ENCODE measurements around the gene ALX4.

ALX4 gene

DNA sequence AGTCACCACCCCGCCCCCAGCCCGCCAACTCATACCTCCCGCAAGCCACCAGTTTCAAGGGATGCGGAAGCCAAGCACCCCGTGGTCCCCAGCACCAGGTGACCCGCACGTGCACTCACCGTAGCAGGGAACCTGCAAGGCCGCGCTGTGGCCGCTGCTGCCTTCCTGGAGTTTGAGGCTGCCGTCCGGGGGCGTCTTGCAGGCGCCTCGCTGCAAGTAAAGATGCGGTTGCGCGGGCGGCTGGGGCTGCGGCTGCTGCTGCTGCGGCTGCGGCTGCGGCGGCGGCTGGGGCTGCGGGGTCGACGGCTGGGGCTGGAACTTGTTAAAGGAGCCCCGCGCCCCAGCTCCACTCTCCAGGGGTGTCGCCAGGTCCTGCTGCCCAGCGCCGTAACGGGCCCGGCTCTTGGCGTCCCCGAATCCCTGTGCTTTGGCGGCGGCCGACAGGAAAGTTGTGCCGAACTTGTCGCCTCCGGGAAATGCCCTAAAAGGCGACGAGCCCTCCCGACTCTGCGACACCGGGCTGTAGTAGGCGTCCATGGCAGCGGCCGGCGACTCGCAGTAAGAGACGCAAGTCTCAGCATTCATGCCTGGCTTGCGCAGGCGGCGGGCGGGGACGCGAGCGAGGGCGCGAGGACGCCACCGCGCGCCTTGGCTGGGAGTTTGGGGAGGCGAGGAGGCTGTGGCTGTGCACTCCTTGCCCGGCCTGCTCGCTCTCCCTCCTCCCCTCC is at the start of gene ALX4:
Gene ALX4 (minus strand): TSS at position 662 of the 728 bp plus-strand sequence. CDS start 77 bp downstream, at position 585.
- DNase-seq (ENCODE audit: low read depth in 2 of 3, low spot score in 1 of 3), result peak in 1 of 3 donors; percentile 26

DNA sequence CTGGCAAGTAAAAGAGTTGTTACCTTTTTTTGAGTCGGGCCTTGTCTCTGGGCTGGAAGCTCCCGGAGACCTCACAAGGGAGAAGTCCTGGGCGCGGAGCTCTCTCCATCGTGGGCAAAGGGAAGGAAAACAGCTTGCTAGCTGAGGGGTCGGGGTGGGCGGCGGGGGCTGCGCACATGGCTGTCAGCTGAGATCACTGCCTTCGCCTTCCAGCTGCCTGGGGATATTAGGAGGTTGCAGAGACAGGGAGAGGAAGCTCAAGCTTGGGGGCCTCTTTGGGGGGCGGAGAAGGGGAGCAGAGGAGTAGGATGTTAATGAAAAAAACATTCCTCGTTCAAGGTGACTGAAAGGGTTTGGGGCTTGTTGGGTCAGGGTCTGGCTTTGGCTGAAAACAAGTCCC is 49.2 kb upstream of the ALX4 start:
- DNase-seq (ENCODE audit: low read depth in 2 of 3, low spot score in 1 of 3), result no peak

DNA sequence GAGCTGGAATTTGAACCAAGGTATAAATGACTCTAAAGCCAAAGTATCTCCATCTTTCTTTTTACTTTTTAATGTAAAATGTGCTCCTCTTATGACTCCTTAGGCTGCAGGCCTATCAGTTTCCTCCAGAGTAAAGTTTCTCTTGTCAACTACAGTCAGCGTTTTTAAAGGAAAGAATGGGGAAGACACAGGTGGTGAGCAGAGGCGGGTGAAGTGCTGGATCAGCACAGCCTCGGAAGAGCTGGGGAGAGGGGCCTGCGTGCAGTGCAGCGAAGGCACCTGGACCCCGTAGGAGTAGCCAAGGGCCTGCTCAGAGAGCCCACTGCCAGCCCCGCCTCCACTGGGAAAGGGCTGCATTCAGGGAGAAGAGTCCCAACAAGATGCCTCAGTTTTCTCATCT is 48.8 kb upstream of the ALX4 start:
- DNase-seq (ENCODE audit: low read depth in 2 of 3, low spot score in 1 of 3), result no peak

DNA sequence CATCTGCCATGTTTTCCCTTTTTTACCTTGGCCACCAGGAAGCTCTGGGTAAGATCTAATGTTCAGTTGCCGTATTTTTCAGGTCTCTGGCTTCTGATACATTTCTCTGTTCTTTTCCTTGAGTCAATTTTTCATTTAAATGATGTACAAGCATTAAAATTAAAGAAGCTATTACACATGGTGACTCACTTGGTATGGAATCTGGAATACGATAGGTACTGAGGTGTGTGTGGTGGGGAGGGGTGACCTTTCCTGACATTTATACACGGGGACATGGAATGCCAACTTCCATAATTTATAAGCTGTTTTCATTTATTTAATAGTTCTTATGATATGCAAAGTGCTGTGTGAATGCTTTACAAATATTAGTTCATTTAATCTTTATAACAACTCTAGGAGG is 47.8 kb upstream of the ALX4 start:
- DNase-seq (ENCODE audit: low read depth in 2 of 3, low spot score in 1 of 3), result no peak

DNA sequence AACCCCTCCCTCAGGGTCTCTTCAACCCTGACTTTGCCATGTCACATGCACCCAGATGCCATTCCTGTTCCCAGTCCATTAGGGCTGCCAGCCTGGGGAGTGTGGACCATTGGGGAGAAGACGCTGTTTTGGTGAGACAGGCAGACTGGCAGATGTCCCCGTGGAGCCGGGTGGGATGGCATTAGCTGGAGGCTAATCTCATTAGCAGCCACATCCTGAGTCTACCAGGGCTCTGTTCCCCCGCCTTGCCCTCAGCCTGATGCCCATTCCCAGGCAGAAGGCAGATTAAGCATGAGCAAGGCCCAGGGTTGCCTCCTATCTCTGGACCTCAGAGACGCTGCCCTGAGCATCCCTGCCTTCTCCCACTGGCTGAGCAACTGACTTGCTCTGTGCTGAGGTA is 46.4 kb upstream of the ALX4 start:
- no peak for DNase-seq (ENCODE audit: low read depth in 2 of 3, low spot score in 1 of 3)

DNA sequence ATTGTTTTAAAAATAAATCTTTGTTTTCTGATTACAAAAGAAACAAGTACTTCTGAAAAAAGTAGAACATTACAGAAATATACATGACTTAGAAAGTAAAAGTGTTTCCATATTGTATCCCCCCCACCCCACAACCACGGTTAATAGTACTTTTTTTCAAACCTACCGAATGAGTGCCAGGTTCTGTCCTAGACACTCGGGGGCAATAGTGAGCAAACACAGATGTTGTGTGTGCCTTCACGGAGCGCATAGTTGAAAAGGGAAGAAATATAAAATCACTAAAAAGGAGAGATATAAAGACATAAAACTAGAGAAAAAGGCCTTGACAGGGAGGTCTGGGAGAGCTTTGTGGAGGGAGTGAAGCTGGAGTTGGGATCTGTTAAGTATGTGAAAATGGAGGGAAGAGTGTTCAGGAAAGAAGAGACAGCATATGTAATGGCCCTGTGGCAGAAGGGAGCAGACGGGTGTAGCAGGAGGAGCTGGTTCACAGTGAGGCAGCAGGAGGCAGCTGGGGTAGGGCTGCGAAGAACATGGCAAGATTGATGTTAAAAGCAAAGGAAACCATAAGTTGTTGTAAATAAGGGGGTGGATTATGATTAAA is 42.1 kb upstream of the ALX4 start:
- no peak for DNase-seq (ENCODE audit: low read depth in 2 of 3, low spot score in 1 of 3)

DNA sequence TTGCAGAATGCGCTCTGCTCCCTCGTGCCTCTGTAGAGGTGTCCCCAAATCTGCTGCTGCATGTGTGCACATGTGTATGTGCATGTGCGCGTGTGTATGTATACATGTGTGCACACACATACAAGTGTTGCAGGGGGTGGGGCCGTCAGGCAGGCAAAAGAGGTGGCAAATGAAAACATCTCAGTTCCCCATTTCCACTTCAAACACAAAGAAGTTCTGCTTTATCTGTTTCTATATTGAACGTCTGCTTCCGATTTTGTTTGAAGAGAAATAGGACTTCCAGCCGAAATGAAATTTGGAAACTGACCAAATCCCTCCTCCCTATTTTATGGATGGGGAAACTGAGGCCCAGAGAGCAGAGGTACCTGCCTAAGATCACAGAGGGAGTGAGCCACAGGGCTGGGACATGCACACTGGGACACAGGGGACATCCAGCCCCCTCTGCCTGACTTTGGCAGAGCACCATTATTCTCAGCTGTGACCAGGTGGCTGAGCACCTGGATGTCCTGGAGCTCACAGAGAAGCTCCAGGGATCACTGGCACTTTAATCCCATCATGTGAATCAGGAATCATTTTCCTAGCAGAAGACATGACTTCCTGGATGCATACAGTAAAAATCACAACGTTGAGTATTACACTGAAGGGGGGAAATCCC is 41.2 kb upstream of the ALX4 start:
- no peak for DNase-seq (ENCODE audit: low read depth in 2 of 3, low spot score in 1 of 3)

DNA sequence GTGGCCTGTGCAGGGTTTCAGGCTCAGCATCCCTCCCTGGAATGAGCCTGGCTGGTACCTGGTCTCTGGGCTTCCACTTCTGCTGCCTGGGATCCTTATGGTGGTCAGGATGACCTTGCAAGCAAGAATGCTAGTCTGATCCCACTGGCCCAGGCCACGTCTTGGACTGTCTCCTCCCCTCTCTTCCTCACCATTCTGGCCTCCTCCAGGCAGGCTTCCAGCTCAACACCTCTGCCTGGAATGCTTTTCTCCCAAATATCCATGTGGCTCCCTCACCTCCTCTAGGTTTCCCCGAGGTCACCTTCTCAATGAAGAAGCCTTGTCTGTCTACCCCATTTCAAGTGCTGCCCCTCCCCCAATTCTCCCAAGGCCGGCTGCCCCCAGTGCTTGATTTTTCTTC is 39.4 kb upstream of the ALX4 start:
- DNase-seq (ENCODE audit: low read depth in 2 of 3, low spot score in 1 of 3), result no peak

DNA sequence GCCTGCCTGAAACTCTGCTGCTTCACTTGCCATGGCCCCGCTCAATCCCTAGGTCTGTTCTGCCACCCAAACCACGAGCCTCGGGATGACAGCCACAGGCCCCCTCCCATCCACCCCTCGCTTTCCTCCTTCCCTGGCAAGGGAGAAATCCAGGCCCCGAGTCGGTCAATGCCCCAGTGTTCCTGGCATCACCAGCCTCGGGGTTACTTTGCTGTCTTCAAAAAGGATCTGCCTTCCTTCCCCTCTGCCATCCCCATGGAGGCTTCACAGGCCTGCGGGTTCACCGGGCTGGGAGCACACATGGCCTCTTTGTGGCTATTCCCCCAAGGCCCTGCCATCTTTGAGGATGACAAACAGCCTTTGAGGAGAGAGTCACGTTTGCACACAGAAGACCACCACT is 38.8 kb upstream of the ALX4 start:
- DNase-seq (ENCODE audit: low read depth in 2 of 3, low spot score in 1 of 3), result no peak

DNA sequence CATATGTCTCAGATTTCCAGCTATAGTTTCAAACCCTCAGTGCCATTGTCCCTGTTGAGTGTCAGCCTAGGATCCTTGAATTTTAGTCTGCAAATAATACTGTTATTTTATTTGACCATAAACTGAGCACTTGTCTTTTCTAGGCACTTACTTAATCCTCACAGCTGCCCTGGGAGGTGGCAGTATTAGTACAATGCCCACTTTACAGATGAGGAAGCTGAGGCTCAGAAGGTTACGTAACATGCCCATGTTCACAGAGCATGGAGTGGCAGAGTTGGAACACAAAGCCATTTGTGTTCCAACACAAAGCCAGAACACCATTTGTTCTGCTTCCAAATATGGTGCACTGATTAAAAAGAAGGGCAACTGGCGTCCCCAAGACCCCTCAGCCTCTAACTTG is 38.2 kb upstream of the ALX4 start:
- no peak for DNase-seq (ENCODE audit: low read depth in 2 of 3, low spot score in 1 of 3)

DNA sequence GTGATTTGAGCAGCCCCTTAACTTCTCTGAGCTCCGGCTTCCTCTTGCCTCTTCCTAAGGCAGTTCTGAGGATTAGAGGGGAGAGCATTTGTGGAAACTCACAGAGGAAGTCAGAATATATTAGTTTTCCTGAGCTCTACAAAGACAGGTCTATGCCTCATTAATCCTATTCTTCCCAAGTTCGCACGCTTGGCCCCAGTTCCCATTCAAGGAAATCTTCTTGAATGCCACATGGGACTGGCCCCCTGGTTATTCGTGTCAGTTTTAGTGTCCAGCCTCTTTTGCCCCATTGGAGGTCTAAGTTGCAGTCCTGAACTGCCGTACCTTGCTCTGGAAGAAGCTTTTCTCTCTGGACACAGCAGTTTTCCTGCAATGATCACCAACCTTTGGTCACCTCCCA is 37.6 kb upstream of the ALX4 start:
- no peak for DNase-seq (ENCODE audit: low read depth in 2 of 3, low spot score in 1 of 3)

DNA sequence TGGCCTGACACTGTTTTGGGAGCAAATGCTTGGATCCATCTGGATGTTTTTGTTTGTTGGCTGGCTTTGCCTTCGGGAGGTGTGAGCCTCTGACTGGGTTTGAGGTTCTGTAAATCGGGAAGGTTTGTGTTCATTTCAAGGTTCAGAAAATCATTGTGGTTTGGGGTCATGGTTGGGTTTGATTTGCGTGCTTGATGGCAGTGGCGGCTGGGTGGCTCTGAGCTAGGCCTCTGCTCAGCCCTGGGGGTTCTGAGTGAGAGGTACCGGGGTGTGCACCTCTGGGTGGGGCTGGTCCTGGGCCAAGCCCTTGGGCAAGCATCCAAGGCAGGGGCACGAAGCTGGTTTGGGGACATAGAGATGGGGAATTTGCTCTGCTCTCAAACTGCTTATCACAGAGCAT is 37.0 kb upstream of the ALX4 start:
- no peak for DNase-seq (ENCODE audit: low read depth in 2 of 3, low spot score in 1 of 3)

DNA sequence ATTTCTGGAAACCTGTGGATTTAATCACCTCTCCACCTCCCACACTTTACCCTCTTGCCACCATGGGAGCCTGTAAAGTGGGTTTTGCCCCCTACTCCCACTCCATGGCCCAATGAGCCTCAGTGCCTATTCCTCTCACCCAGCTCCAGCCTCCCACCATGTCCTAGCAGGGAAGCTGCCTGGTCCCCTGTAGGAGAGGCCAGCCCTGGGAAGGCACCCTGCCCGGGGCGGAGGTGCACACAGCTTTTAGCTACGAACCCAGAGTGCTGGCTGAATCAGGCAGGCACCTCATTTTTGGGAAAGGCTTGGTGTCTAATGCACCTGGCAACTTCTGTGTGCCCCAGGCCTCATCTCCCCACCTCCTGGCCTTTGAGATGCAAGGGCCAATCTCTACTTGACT is 35.8 kb upstream of the ALX4 start:
- no peak for DNase-seq (ENCODE audit: low read depth in 2 of 3, low spot score in 1 of 3)

DNA sequence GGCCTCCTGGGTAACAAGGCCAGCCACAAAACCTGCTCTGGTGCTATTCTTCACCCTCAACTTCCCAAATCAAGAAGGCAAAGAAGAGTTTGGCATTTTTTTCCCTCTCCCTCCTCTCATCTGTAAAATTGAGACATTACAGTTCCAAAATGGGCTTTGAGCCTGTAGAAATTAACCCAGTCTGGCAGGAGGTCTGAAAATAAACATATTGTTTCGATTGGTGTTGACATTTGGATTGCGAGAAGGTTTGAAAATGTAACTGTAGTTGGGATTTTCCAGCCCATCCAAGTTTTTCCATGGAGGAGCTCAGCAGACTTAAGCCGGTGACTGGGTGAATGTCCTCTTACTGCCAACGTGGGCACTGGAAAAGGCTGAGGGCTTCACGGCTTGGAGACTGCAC is 35.0 kb upstream of the ALX4 start:
- DNase-seq (ENCODE audit: low read depth in 2 of 3, low spot score in 1 of 3), result no peak

DNA sequence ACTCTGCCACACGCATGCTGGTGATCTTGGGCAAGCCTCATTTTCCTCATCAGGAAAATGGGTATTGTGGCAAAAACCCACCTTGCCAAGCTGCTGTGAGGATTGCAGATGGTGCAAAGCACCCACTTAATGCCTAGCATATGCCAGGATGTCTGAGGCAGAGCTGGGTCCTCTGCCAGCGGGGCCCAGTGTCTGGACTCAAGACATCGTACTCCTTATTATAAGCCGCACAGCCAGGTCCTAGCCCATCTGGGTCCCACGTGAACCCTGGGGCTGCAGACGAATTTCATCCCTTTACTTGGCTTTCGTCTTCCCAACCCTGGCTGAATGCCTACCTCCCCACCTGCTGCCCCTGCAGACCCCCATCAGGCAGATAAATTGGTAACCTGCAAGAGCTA is 34.5 kb upstream of the ALX4 start:
- no peak for DNase-seq (ENCODE audit: low read depth in 2 of 3, low spot score in 1 of 3)

DNA sequence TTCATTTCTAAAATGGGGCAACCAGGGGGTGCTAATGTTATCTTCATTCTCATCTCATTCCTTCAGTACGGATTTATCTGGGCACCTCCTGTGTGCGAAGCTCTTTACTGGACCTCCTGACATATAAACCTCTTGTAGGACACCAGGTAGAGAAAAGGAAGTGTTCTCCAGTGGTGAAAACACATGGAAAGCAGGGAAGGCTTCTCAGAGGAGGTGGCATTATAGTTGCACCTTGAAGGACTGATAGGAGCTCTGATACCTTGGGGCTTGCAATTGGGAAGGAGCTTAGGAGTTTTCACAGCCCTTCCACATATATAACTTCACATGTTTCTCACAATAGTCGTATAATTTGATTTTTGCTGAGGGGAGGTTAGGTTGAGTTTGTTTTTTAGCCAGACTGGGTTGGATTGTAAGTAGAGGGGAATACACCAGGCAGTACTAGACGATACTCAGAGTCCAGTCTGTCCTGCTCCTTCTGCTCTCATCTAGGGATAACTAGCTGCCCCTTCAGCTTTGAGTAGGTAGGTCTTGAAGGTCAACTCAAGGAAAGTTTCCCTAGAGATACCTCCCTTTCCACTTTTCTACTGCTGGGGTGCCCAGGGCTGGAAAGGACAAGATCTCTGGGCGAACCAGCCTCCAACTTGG is 34.0 kb upstream of the ALX4 start:
- no peak for DNase-seq (ENCODE audit: low read depth in 2 of 3, low spot score in 1 of 3)

DNA sequence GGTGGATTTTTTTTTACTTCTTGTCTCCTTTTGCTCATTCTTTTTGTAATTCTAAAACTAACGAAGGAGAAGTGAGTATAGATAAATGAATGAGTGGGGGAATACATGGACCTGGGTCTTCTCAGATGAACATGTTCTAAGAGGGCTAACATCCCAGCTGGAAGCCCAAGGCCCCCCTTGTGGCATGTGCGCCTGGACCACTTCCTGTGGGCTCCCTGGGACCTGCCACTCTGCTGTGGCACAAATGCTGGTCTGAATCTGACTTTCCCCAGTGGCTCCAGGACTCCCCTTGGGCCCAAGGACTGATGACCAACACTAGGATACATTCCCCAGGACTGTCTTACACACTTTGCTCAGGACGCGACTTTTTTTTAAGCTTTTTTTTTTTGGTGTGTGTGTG is 32.7 kb upstream of the ALX4 start:
- no peak for DNase-seq (ENCODE audit: low read depth in 2 of 3, low spot score in 1 of 3)

DNA sequence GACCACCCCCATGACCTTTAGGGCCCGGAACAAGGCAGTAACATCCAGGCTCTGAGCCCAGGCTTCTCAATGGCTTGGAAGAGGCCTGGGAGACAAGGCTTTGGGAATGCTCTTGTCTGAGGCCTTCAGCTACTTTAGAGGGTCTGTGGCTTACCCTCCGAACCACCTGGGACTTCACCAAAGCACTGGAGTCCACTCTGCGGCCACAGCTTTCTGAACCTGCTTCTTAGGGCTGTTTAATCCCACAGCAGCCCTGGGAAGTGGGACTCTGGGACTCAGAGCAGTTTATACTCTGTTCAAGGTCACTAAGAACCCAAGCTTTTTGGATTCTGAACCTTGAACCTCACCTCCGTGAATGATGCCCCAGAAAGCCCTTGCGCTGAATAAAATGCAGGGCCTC is 30.7 kb upstream of the ALX4 start:
- DNase-seq (ENCODE audit: low read depth in 2 of 3, low spot score in 1 of 3), result no peak

DNA sequence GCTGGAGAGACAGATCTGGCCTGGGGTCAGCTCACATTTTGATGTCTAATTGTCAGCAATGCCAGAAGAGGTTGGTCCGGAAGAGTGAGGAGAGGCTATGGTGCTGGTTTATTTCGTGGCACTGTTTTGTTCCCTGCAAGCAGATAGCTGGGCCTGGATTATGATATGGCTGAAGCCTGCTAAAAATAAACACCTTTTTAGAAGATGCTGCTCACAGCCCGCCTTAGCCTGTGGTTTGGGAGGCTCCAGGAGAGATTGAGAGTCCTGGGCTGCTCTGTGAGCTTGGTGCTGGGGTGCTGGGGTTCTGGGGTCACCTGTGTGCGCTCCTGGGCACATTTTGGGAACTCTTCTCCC is 29.6 kb upstream of the ALX4 start:
- DNase-seq (ENCODE audit: low read depth in 2 of 3, low spot score in 1 of 3), result no peak

DNA sequence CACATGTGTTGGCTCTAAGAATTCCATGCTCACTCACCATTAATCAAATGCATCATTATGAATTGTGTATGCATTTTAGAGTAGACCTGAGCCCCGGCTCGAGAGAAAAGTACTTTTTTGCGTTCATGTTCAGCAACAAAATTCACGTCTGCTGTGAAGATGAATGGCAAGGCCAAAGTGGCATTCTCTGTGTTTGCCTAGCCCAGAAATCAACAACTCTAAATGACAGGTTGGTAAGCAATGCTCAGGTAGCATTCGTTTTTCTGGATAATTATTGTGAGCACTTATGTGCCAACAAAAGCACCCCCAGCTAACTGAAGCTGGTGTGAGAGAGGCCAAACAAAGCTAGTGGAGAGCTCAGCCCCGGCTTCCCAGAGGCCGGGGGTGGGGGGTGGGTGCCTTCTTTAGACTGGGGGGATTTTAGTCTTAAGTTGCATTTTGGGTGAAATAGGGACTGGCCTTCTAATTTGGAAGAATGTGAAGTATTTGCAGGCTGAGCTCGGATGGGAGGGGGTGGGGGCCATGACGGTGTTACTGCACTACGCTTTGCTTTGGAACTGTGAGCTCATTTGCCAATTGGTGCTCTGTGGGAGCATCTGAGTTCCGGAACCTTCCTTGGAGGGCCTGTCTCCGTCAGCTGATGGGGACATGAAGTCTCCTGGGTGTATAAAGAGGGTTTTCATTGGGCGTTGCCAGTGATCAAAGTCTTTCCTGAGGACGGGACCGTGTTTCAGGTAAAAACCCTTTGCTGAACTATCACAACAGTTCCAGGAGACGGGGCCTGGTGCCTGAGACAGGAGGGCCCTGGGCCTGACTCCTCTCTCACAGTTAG is 29.0 kb upstream of the ALX4 start:
- DNase-seq (ENCODE audit: low read depth in 2 of 3, low spot score in 1 of 3), result no peak

DNA sequence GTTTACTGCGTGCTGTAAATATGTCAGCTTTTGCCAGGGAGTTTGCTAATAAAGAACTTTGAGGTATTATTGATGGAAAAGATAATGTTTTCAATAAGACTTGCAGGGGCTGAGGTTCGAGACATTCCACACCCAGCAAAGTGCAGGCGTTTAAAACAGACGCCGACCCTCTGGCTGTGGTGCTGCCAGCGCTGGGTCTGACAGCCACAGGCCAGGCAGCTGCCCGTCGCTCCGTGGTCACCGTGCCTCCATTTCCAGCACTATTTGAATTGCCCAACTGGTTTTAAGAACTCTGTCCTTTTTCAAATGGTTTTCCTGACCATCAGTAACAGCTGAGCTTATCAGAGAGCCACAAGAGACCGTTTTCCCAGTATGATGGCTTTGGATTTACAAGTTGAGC is 28.1 kb upstream of the ALX4 start:
- no peak for DNase-seq (ENCODE audit: low read depth in 2 of 3, low spot score in 1 of 3)

Measured in stimulated activated CD4-positive, alpha-beta T cell treated with anti-CD3 and anti-CD28 coated beads, Interleukin-12 subunit alpha, Interleukin-12 subunit beta, amount 100 ng/mL, for 48 hours (primary cell).